PC-3 (cell line): ENCODE measurements around the gene REXO2. TPM values are rescaled to one million over a fixed set of nuclear protein-coding genes. Genes with fewer than 3 reads are reported as not detected.
A peak's percentile ranks its signal among the peaks of the same experiment; 100 is the strongest.

Experiments
- ATAC-seq: fragments of 200-7000 bp; cut with Tn5 transposase; 2 replicates; pipeline ENCODE4 v1.9.1; 2020; ENCODE audit warnings: mild to moderate bottlenecking, moderate library complexity
- BruUV-seq: library from RNA; stranded (reverse); fragments of 400-500 nt; replicated peaks from 2 replicates; lab custom pipeline; 2021; lab: Mats Ljungman, UMichigan
- CTCF ChIA-PET: fragments of 300-600 bp; sonication (Branson Sonifier 250); formaldehyde crosslinking; loops from one replicate; lab custom pipeline; 2022; ENCODE audit warnings: antibody characterized with exemption; lab: Charles Lee
- POLR2A ChIA-PET: fragments of 300-600 bp; sonication (Branson Sonifier 250); formaldehyde crosslinking; loops from one replicate; lab custom pipeline; 2022; ENCODE audit warnings: antibody characterized with exemption; ENCODE audit not compliant: unreplicated experiment; lab: Charles Lee
- DNase-seq: peaks from one replicate; pipeline ENCODE4 v3.0.0-alpha.2; 2015
- H2AFZ ChIP-seq: fragments of 300-600 bp; sonication (generic); 2 replicates; pipeline ENCODE4 v1.6.0; 2016; ENCODE audit warnings: antibody characterized with exemption, low read length
- H3F3A ChIP-seq: fragments of 300-600 bp; sonication (generic); one replicate; pipeline ENCODE4 v1.6.0; 2017; ENCODE audit warnings: antibody characterized with exemption, low read length, control low read depth, mild to moderate bottlenecking; ENCODE audit not compliant: unreplicated experiment
- H3K27ac ChIP-seq: fragments of 300-600 bp; sonication (generic); 2 replicates; pipeline ENCODE4 v1.5.1; 2016; ENCODE audit warnings: mild to moderate bottlenecking, low read length
- H3K27me3 ChIP-seq: fragments of 300-600 bp; sonication (generic); 2 replicates; pipeline ENCODE4 v1.6.1; 2016; ENCODE audit warnings: low read length, mixed read lengths
- H3K36me3 ChIP-seq: fragments of 300-600 bp; sonication (generic); 2 replicates; pipeline ENCODE4 v1.6.1; 2016; ENCODE audit warnings: low read depth, mixed run types, low read length, mixed read lengths
- H3K4me1 ChIP-seq: fragments of 300-600 bp; sonication (generic); 2 replicates; pipeline ENCODE4 v1.5.1; 2016; ENCODE audit warnings: low read length; ENCODE audit not compliant: insufficient read depth
- H3K4me2 ChIP-seq: fragments of 300-600 bp; sonication (generic); 2 replicates; pipeline ENCODE4 v1.6.0; 2016; ENCODE audit warnings: low read length
- H3K4me3 ChIP-seq: fragments of 300-600 bp; sonication (generic); 2 replicates; pipeline ENCODE4 v1.5.1; 2016; ENCODE audit warnings: mild to moderate bottlenecking, low read length, mixed read lengths
- H3K79me2 ChIP-seq: fragments of 300-600 bp; sonication (generic); 2 replicates; pipeline ENCODE4 v1.6.1; 2017; ENCODE audit warnings: low read length, mixed read lengths
- H3K9ac ChIP-seq: fragments of 300-600 bp; sonication (generic); 2 replicates; pipeline ENCODE4 v1.6.0; 2016; ENCODE audit warnings: mild to moderate bottlenecking, low read length
- H3K9me2 ChIP-seq: fragments of 300-600 bp; sonication (generic); replicated peaks from 2 replicates; pipeline ENCODE4 v1.6.1; 2016; ENCODE audit warnings: mixed run types, low read length, mixed read lengths
- H3K9me3 ChIP-seq: fragments of 300-600 bp; sonication (generic); 2 replicates; pipeline ENCODE4 v1.6.1; 2016; ENCODE audit warnings: low read length, mixed read lengths
- H4K20me1 ChIP-seq: fragments of 300-600 bp; sonication (generic); 2 replicates; pipeline ENCODE4 v1.6.1; 2016; ENCODE audit warnings: low read length, mixed read lengths
- EZH2 ChIP-seq: fragments of 300-600 bp; sonication (generic); IDR thresholded peaks from one replicate; pipeline ENCODE4 v1.6.1; 2017; ENCODE audit warnings: antibody characterized with exemption, mild to moderate bottlenecking, low read length; ENCODE audit not compliant: unreplicated experiment
- EZH2phosphoT487 ChIP-seq: fragments of 300-600 bp; sonication (generic); IDR thresholded peaks from 2 replicates; pipeline ENCODE4 v1.6.1; 2018; ENCODE audit warnings: mild to moderate bottlenecking, antibody characterized with exemption, low read length, borderline replicate concordance
- intact Hi-C: fragments of 100-400 bp; cut with micrococcal nuclease; formaldehyde crosslinking; loops from 2 replicates; pipeline ENCODE4 v1.9.0; 2023
- total RNA-seq: library from RNA; depleted of rRNA; stranded (reverse); fragments of >200 nt; gene quantifications from 2 replicates; pipeline ENCODE4 v1.2.3, GENCODE V29; 2014
- TF ChIP-seq, protein P1 (sequence below): fragments of 300-600 bp; sonication (generic); conservative IDR thresholded peaks from 2 replicates; pipeline ENCODE4 v1.5.1; 2017; ENCODE audit warnings: antibody characterized with exemption, low read depth, mild to moderate bottlenecking, low read length

The REXO2 gene
- total RNA-seq, 1 experiment from 2014 or later: 145 TPM

- no TSS peak for BruUV-seq
- Histone ChIP-seq H3K9me2 (no peaks in the 10 kb centered on the region), H3K4me2 (no peak overlapping the region), H3K27ac (no peak overlapping the region), H3K4me1 (peaks cover 12% of the 10 kb centered on the region), H3K27me3 (no peaks in the 10 kb centered on the region), H3K36me3 (peaks cover 17% of the 10 kb centered on the region), H3K9ac (no peak overlapping the region), H3K9me3 (no peaks in the 10 kb centered on the region), H2AFZ (no peak overlapping the region), H3K79me2 (no peaks in the 10 kb centered on the region), H4K20me1 (no peaks in the 10 kb centered on the region), H3K4me3 (no peak overlapping the region), H3F3A (no peaks in the 10 kb centered on the region)
- DNase-seq (no peak), ATAC-seq (no peak)
- intact Hi-C loops: no loop called here
- ChIA-PET POLR2A (no interaction called here), CTCF (no interaction called here)
- TF ChIP-seq, protein P1, sequence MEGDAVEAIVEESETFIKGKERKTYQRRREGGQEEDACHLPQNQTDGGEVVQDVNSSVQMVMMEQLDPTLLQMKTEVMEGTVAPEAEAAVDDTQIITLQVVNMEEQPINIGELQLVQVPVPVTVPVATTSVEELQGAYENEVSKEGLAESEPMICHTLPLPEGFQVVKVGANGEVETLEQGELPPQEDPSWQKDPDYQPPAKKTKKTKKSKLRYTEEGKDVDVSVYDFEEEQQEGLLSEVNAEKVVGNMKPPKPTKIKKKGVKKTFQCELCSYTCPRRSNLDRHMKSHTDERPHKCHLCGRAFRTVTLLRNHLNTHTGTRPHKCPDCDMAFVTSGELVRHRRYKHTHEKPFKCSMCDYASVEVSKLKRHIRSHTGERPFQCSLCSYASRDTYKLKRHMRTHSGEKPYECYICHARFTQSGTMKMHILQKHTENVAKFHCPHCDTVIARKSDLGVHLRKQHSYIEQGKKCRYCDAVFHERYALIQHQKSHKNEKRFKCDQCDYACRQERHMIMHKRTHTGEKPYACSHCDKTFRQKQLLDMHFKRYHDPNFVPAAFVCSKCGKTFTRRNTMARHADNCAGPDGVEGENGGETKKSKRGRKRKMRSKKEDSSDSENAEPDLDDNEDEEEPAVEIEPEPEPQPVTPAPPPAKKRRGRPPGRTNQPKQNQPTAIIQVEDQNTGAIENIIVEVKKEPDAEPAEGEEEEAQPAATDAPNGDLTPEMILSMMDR: no peak
- TF ChIP-seq EZH2 (no peak), EZH2phosphoT487 (no peak)
These were observed 25.3 kb upstream of the REXO2 start for GRCh38 chr11:114413958-114414357.

GRCh38 chr11:114416441-114416961, 22.8 kb upstream of the REXO2 start:
- H3K27ac ChIP-seq: no peak overlapping the region
- intact Hi-C loops: no loop called here
- DNase-seq (peak; percentile 87), ATAC-seq (peak; percentile 82)
- H3K9me2 ChIP-seq: no peaks in the 10 kb centered on the region
- no peak overlapping the region for H3K4me3 ChIP-seq
- TF ChIP-seq EZH2phosphoT487 (no peak), EZH2 (no peak)
- TF ChIP-seq, protein P1: no peak
- peaks cover 12% of the 10 kb centered on the region for H3K4me1 ChIP-seq
- H3K36me3 ChIP-seq: no peaks in the 10 kb centered on the region
- ChIA-PET CTCF (no interaction called here), POLR2A (no interaction called here)
- no peaks in the 10 kb centered on the region for H3K27me3 ChIP-seq
- no peaks in the 10 kb centered on the region for H3F3A ChIP-seq
- no peaks in the 10 kb centered on the region for H3K9me3 ChIP-seq
- no TSS peak for BruUV-seq
- no peak overlapping the region for H3K9ac ChIP-seq
- H3K4me2 ChIP-seq: 0 out of 2 replicates have a peak overlapping the region, but pooled peaks have one; percentile 7
- no peaks in the 10 kb centered on the region for H4K20me1 ChIP-seq
- no peaks in the 10 kb centered on the region for H3K79me2 ChIP-seq
- H2AFZ ChIP-seq: no peak overlapping the region

DNA sequence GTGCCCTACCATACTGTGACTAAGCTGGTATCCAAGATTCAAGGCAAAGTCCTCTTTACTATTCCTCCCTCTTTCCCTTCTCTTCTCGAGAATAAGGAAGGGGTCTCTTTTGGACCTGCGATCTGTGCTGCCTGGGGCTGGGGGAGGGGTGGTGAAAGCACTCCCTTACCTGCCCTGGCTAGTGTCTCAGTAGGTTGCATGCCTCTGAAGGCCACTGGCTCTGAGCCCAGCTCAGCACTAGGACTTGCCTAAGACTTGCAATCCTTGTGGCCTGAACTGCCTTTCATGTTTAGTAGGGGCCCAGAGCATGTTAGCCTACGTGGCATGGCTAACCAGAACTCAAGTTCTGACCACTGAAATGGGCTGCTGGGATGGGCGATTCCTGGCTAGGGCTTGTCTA, 13.0 kb upstream of the REXO2 start:
- CTCF ChIA-PET: no interaction called here
- ATAC-seq: no peak

More for the DNA sequence above, 13.0 kb upstream of the REXO2 start:
- Histone ChIP-seq H3K27ac (no peak overlapping the region), H2AFZ (no peak overlapping the region), H3K4me1 (no peaks in the 10 kb centered on the region), H3K36me3 (no peaks in the 10 kb centered on the region), H3K9me3 (no peaks in the 10 kb centered on the region), H4K20me1 (no peaks in the 10 kb centered on the region), H3K4me2 (no peak overlapping the region), H3K79me2 (no peaks in the 10 kb centered on the region), H3K9me2 (no peaks in the 10 kb centered on the region), H3F3A (no peaks in the 10 kb centered on the region), H3K4me3 (no peak overlapping the region), H3K9ac (no peak overlapping the region), H3K27me3 (no peaks in the 10 kb centered on the region)
- TF ChIP-seq EZH2 (no peak), EZH2phosphoT487 (no peak)
- TF ChIP-seq, protein P1: no peak
- intact Hi-C loops: no loop called here
- POLR2A ChIA-PET: no interaction called here
- DNase-seq: no peak
- no TSS peak for BruUV-seq
